GM19455 (cell line): ENCODE measurements around the gene CDRT15.
"Not testable (repeated sequence)": the region's sequence is repeated elsewhere in the genome, so short reads cannot be mapped to it uniquely, and the experiment has no call there.

ENCODE experiments used
- ATAC-seq: cut with Tn5 transposase; IDR thresholded peaks from one replicate; pipeline ENCODE4 v1.9.1; 2021; ENCODE audit not compliant: unreplicated experiment

Gene CDRT15

GRCh38 chr17:14190774-14191173, 45.9 kb downstream of the CDRT15 start:
- ATAC-seq, result not testable (repeated sequence)

DNA sequence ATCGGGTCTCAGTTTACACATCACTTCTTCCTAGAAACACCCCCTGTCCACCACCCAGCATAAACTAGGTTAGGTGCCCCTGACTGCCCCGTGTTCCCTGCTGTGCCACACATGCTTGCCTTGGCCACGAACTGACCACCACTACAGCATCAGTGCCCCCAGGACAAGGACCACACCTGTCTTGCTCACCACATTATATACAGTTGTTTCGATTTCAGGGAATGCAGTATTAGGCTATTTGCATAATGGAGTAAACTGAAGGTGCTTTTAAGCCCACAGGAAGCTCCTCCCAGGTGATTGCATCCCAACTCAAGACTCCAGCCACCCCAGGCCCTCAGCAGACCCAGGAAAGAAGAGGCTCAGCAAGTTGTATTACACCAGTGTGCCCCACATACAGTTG, 50.2 kb downstream of the CDRT15 start:
- ATAC-seq, result not testable (repeated sequence)
